Vagina (tissue), 2 donors: ENCODE data around the gene PIK3R6. TPM values are rescaled to one million over a fixed set of nuclear protein-coding genes. Genes with fewer than 3 reads are reported as not detected.

Experiments
- DNase-seq, 2 donors: peaks; one replicate each; pipeline ENCODE4 v3.0.0-alpha.2; 2017; ENCODE audit errors: extremely low spot score in 2 of 2
- H3K27ac ChIP-seq: fragments of 200-600 bp; sonication (generic); one replicate; pipeline ENCODE4 v1.5.1; 2019
- H3K27me3 ChIP-seq: fragments of 200-600 bp; sonication (generic); one replicate; pipeline ENCODE4 v1.5.1; 2019
- H3K36me3 ChIP-seq, 2 donors: fragments of 200-600 bp; sonication (generic); one replicate each; pipeline ENCODE4 v1.5.1; 2017 to 2019
- H3K4me1 ChIP-seq: fragments of 200-600 bp; sonication (generic); one replicate; pipeline ENCODE4 v1.5.1; 2019
- H3K4me3 ChIP-seq, 2 donors: fragments of 200-600 bp; sonication (generic); 1 replicate in 1 of 2; 2 replicates in 1 of 2; pipeline ENCODE4 v1.5.1; 2016 to 2019
- H3K9me3 ChIP-seq: fragments of 200-600 bp; sonication (generic); one replicate; pipeline ENCODE4 v1.5.1; 2019
- POLR2A ChIP-seq, 2 donors: fragments of 450-650 bp; IDR thresholded peaks; one replicate each; pipeline ENCODE4 v1.6.1; 2017; ENCODE audit warnings: antibody characterized with exemption in 2 of 2, mild to moderate bottlenecking in 2 of 2, moderate library complexity in 2 of 2
- POLR2AphosphoS5 ChIP-seq, 2 donors: sonication (generic); formaldehyde crosslinking; IDR thresholded peaks; one replicate each; pipeline ENCODE4 v1.9.0; 2017; ENCODE audit warnings: antibody characterized with exemption in 2 of 2, mild to moderate bottlenecking in 2 of 2, low read depth in 1 of 2; ENCODE audit not compliant: insufficient read depth in 1 of 2
- intact Hi-C: fragments of 100-400 bp; cut with DNase I; formaldehyde crosslinking; loops from one replicate; pipeline ENCODE4 v1.15.1; 2023
- total RNA-seq: library from RNA; depleted of rRNA; stranded (reverse); fragments of >200 nt; gene quantifications from one replicate; pipeline ENCODE4 v1.2.3, GENCODE V29; 2016
- TF ChIP-seq, protein P1 (sequence below), 3 experiments: fragments of 450-650 bp in 2 of 3; fragments of 200-600 bp in 1 of 3; sonication (generic) in 1 of 3; IDR thresholded peaks; one replicate each; pipeline ENCODE4 v1.5.1; 2017 to 2019; ENCODE audit warnings: antibody characterized with exemption in 3 of 3, mild to moderate bottlenecking in 2 of 3, moderate library complexity in 2 of 3

PIK3R6 gene
- total RNA-seq, 1 donor from 2014 or later = 3.2 TPM

DNA sequence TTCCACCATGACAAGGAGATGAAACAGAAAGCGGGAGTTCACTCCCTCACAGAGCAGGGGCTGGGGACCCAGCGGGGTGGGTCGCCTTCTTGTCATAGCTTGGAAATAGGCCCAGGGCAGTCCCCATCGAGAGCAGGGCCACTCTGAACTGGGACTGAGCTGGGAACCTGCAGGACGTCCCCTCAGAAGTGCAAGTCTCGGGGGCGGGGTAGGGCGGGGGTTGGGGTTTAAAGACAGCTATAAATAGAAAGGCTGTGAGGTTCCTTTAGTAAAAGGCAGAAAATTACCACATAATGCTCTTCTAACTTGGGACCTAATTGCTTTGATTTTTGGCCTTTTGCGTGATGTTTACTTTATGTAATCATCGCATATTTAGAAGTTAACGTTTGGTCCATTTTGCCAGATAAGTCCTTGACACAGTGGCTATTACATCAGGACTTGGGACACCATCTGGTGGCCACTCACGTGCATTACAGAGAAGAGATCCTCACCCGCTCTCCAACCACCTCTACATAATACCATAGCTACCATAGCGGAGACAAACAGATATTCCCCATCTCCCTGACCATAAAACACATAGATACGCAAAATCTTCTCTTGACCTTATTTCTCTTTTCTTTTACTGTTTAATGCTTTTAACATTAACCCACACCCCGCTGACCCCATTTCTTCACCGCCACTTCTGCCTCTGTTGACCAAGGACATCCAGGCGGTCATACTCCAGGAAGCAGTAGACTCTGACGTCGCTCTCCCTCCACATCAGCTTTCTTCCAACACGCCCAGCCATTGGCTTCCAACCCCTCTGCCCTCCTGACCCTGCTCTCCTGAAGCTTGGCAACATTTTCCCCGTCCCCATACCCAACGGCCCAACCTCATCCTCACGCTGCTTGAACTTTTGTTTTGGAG, 27.5 kb upstream of the PIK3R6 start:
- Histone ChIP-seq H3K4me3 (peak overlapping the region; percentile 18 to 19), H3K27me3 (no peaks in the 10 kb centered on the region), H3K9me3 (no peaks in the 10 kb centered on the region), H3K4me1 (no peaks in the 10 kb centered on the region), H3K27ac (no peak overlapping the region), H3K36me3 (no peaks in the 10 kb centered on the region)
- DNase-seq = no peak
- intact Hi-C loops = no loop called here
- no peak for TF ChIP-seq POLR2AphosphoS5 (IDR thresholded peaks at IDR 0.05; ENCODE audit: insufficient read depth in 1 of 2, low read depth in 1 of 2)
- TF ChIP-seq, protein P1, sequence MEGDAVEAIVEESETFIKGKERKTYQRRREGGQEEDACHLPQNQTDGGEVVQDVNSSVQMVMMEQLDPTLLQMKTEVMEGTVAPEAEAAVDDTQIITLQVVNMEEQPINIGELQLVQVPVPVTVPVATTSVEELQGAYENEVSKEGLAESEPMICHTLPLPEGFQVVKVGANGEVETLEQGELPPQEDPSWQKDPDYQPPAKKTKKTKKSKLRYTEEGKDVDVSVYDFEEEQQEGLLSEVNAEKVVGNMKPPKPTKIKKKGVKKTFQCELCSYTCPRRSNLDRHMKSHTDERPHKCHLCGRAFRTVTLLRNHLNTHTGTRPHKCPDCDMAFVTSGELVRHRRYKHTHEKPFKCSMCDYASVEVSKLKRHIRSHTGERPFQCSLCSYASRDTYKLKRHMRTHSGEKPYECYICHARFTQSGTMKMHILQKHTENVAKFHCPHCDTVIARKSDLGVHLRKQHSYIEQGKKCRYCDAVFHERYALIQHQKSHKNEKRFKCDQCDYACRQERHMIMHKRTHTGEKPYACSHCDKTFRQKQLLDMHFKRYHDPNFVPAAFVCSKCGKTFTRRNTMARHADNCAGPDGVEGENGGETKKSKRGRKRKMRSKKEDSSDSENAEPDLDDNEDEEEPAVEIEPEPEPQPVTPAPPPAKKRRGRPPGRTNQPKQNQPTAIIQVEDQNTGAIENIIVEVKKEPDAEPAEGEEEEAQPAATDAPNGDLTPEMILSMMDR (IDR thresholded peaks at IDR 0.05) = peak; percentile 32 to 61 (median 45)

DNA sequence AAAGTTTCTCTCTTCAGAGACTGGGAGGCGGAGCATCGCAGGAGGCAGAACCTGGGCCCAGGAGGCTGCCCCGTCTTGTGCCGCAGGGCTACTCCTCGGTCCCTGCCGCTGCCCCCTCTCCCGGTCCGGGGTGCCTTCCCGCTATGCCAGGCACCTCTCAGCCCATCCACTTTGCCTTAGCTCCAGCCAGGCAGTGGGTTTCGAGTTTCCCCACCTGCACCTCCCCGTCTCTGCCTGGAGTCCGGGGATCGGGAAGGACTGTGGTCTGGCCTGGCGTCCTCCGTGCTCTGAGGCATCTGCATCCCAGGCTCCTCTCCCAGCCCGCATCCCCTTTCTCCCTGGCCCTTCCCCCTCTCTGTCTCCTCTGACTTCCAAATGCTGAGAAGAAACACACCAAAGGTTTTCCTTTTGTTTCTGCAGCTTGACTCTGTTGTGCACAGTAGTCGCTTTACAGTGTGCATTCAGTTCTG, 26.8 kb upstream of the PIK3R6 start:
- Histone ChIP-seq H3K27ac (no peak overlapping the region), H3K9me3 (no peaks in the 10 kb centered on the region), H3K27me3 (no peaks in the 10 kb centered on the region), H3K36me3 (no peaks in the 10 kb centered on the region), H3K4me1 (no peaks in the 10 kb centered on the region), H3K4me3 (peak overlapping the region; percentile 18 to 19)
- TF ChIP-seq, protein P1 (IDR thresholded peaks at IDR 0.05) = no peak
- DNase-seq = no peak
- intact Hi-C loops = no loop called here

DNA sequence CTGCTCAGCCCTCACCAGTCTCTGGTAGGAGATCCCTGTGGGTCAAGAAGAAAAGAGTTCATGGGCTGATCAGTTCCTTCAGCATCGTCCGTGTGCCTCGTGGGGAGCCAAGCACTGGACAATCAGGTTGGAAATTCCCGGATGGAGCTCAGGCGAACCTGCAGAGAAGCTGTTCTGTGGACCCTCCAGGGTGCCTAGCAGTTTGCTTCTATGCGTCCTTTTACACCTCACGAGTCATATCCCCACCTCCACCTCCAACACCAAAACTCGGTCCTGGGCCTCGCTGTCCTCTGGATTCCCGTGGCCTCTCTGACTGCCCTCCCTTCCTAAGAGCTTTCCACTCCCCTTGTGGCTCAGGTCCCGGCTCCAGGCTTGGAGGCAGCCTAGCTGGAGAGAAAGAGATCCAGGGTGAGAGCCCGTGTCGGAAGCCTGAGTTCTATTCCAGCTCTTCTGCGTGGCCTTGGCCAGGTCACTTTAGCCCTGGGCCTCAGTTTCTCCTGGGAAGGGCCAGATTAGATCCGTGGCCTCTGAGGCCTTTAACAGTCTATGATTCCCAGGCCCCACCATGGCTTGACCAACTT, 26.2 kb upstream of the PIK3R6 start:
- H3K27ac ChIP-seq = no peak overlapping the region
- H3K4me3 ChIP-seq = no peak overlapping the region
- H3K4me1 ChIP-seq = no peaks in the 10 kb centered on the region
- no peaks in the 10 kb centered on the region for H3K36me3 ChIP-seq
- no peaks in the 10 kb centered on the region for H3K27me3 ChIP-seq
- intact Hi-C loops = no loop called here
- no peak for DNase-seq
- TF ChIP-seq POLR2AphosphoS5 (IDR thresholded peaks at IDR 0.05; ENCODE audit: insufficient read depth in 1 of 2, low read depth in 1 of 2) (no peak), POLR2A (IDR thresholded peaks at IDR 0.05) (no peak)
- TF ChIP-seq, protein P1 (IDR thresholded peaks at IDR 0.05) = no peak
- H3K9me3 ChIP-seq = no peaks in the 10 kb centered on the region

DNA sequence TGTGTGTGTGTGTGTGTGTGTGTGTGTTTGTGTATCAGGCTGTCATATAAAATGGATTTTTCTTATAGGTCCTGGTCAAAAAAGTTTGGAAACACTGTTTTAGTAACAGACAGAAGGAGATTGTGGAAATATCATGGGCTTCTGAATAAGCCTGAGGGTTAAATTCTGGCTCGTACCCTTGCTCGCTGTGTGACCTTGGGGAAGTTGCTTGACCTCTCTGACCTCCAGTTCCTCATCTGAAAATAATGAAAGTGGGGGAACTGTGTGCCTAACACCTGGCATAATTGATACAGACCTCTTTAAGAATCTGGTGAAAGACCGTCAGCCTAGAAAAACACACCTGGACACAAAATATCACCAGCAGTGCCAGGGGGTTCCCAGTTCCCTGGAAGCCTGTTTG, 25.6 kb upstream of the PIK3R6 start:
- no peaks in the 10 kb centered on the region for H3K36me3 ChIP-seq
- intact Hi-C loops = no loop called here
- no peak overlapping the region for H3K27ac ChIP-seq
- H3K4me1 ChIP-seq = no peaks in the 10 kb centered on the region
- TF ChIP-seq POLR2A (IDR thresholded peaks at IDR 0.05) (no peak), POLR2AphosphoS5 (IDR thresholded peaks at IDR 0.05; ENCODE audit: insufficient read depth in 1 of 2, low read depth in 1 of 2) (no peak)
- TF ChIP-seq, protein P1 (IDR thresholded peaks at IDR 0.05) = no peak
- no peaks in the 10 kb centered on the region for H3K27me3 ChIP-seq
- no peaks in the 10 kb centered on the region for H3K9me3 ChIP-seq
- H3K4me3 ChIP-seq = no peak overlapping the region
- no peak for DNase-seq

DNA sequence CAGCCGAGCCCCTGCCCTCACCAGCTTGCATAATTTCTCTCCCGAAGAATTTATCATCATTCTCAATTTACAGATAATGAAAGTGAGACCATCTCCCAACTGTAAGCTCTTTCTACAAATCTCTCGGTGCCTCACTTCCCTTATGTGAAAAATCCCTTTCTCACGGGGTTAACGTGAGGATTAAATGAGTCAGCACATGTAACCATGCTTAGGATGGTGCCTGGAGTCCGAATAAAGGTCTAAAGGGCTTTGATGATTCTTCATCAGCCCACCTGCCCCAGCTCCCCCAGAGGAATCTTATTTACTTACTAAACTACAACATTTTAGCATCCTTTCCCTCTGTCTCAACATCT, 24.8 kb upstream of the PIK3R6 start:
- no peak for TF ChIP-seq POLR2A (IDR thresholded peaks at IDR 0.05)
- TF ChIP-seq POLR2AphosphoS5 (IDR thresholded peaks at IDR 0.05; ENCODE audit: insufficient read depth in 1 of 2, low read depth in 1 of 2) = no peak
- TF ChIP-seq, protein P1 (IDR thresholded peaks at IDR 0.05) = no peak
- H3K9me3 ChIP-seq = no peaks in the 10 kb centered on the region
- intact Hi-C loops = no loop called here

More for the DNA sequence above, 24.8 kb upstream of the PIK3R6 start:
- H3K27ac ChIP-seq = no peak overlapping the region
- DNase-seq = no peak
- no peaks in the 10 kb centered on the region for H3K36me3 ChIP-seq
- no peaks in the 10 kb centered on the region for H3K4me1 ChIP-seq
- H3K4me3 ChIP-seq = no peak overlapping the region
- H3K27me3 ChIP-seq = no peaks in the 10 kb centered on the region
